Stimulated activated CD4-positive, alpha-beta T cell treated with anti-CD3 and anti-CD28 coated beads, Interleukin-1b, Interleukin-23, amount 100 ng/mL, for 24 hours (primary cell): ENCODE measurements around the gene MRPL23.

ENCODE experiments used
- DNase-seq, 4 experiments: peaks; one replicate each; pipeline ENCODE4 v3.0.0-alpha.2; 2020; ENCODE audit warnings: low read depth in 4 of 4, low spot score in 1 of 4

MRPL23 gene

GRCh38 chr11:1946812-1947484 lies at the start of gene MRPL23:
TSS of gene MRPL23 (plus strand) at chr11:1947332. CDS start at chr11:1947363, 31 bp downstream.
- DNase-seq, result peak in 2 of 4 experiments; percentile 21 to 28

GRCh38 chr11:1899090-1899489 lies 48.0 kb upstream of the MRPL23 start:
- no peak for DNase-seq

GRCh38 chr11:1899686-1900085 lies 47.4 kb upstream of the MRPL23 start:
- no peak for DNase-seq

- DNase-seq, result no peak
Measured at GRCh38 chr11:1906181-1906580, 41.0 kb upstream of the MRPL23 start.

GRCh38 chr11:1906611-1907423 lies 40.3 kb upstream of the MRPL23 start:
- no peak for DNase-seq

GRCh38 chr11:1908618-1909017 lies 38.5 kb upstream of the MRPL23 start:
- DNase-seq, result no peak

GRCh38 chr11:1909524-1909923 lies 37.6 kb upstream of the MRPL23 start:
- DNase-seq, result no peak

- no peak for DNase-seq
Measured at GRCh38 chr11:1912289-1912878, 34.7 kb upstream of the MRPL23 start.

- DNase-seq, result no peak
Measured at GRCh38 chr11:1913271-1914060, 33.7 kb upstream of the MRPL23 start.

- no peak for DNase-seq
Measured at GRCh38 chr11:1915795-1916131, 31.4 kb upstream of the MRPL23 start.

GRCh38 chr11:1916132-1916985 lies 30.8 kb upstream of the MRPL23 start:
- no peak for DNase-seq

GRCh38 chr11:1916986-1917522 lies 30.1 kb upstream of the MRPL23 start:
- DNase-seq, result no peak

- DNase-seq, result no peak
Measured at GRCh38 chr11:1917523-1918435, 29.4 kb upstream of the MRPL23 start.

- DNase-seq, result no peak
Measured at GRCh38 chr11:1918436-1919315, 28.5 kb upstream of the MRPL23 start.

GRCh38 chr11:1919391-1920127 lies 27.6 kb upstream of the MRPL23 start, which contains the start of gene TNNT3:
TSS of gene TNNT3 (plus strand) at chr11:1919703. CDS start at chr11:1922875, 3,172 bp downstream.
- DNase-seq, result no peak

- DNase-seq, result no peak
Measured at GRCh38 chr11:1920128-1920908, 26.8 kb upstream of the MRPL23 start.
